ENCODE measurements around the gene TMEM256.
"Not testable (repeated sequence)": the region's sequence is repeated elsewhere in the genome, so short reads cannot be mapped to it uniquely, and the experiment has no call there.

Gene TMEM256

GRCh38 chr17:7382901-7383300, 21.0 kb downstream of the TMEM256 start:
- no peak for DNase-seq (ENCODE audit: extremely low read depth, low read depth)

GRCh38 chr17:7380855-7381683, 22.8 kb downstream of the TMEM256 start, which contains the start of gene TNK1:
TNK1 (plus strand) TSS chr17:7381089; CDS start chr17:7382927, 1,838 bp downstream.
- TF ChIP-seq, protein P1, sequence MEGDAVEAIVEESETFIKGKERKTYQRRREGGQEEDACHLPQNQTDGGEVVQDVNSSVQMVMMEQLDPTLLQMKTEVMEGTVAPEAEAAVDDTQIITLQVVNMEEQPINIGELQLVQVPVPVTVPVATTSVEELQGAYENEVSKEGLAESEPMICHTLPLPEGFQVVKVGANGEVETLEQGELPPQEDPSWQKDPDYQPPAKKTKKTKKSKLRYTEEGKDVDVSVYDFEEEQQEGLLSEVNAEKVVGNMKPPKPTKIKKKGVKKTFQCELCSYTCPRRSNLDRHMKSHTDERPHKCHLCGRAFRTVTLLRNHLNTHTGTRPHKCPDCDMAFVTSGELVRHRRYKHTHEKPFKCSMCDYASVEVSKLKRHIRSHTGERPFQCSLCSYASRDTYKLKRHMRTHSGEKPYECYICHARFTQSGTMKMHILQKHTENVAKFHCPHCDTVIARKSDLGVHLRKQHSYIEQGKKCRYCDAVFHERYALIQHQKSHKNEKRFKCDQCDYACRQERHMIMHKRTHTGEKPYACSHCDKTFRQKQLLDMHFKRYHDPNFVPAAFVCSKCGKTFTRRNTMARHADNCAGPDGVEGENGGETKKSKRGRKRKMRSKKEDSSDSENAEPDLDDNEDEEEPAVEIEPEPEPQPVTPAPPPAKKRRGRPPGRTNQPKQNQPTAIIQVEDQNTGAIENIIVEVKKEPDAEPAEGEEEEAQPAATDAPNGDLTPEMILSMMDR (IDR thresholded peaks at IDR 0.05; ENCODE audit: low read depth, low read length) = no peak
- no peak for DNase-seq (ENCODE audit: extremely low read depth, low read depth)

More at GRCh38 chr17:7382901-7383300, 21.0 kb downstream of the TMEM256 start:
- TF ChIP-seq, protein P1 (IDR thresholded peaks at IDR 0.05; ENCODE audit: low read depth, low read length) = no peak

GRCh38 chr17:7380321-7380720, 23.6 kb downstream of the TMEM256 start:
- TF ChIP-seq, protein P1 (IDR thresholded peaks at IDR 0.05; ENCODE audit: low read depth, low read length) = no peak
- DNase-seq (ENCODE audit: extremely low read depth, low read depth) = peak; percentile 63

DNA sequence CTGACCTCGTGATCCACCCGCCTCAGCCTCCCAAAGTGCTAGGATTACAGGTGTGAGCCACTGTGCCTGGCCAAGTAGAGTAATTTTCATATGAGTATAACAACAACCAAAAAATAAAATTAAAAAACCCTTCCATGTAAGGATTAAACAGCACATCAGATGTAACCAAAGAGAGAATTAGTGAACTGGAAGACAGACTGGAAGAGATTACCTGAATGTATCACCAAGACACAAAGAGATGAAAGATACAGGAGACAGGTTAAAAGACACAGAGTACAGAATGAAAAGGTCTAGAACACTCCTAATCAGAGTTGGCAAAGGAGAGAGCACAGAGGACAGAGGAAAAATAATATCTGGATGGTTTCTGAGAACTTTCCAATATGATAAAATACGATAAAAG, 24.8 kb downstream of the TMEM256 start:
- DNase-seq (ENCODE audit: extremely low read depth, low read depth) = no peak
- TF ChIP-seq, protein P1 (IDR thresholded peaks at IDR 0.05; ENCODE audit: low read depth, low read length) = no peak

GRCh38 chr17:7374353-7374752, 29.5 kb downstream of the TMEM256 start:
- TF ChIP-seq, protein P1 (IDR thresholded peaks at IDR 0.05; ENCODE audit: low read depth, low read length) = no peak
- DNase-seq (ENCODE audit: extremely low read depth, low read depth) = no peak

GRCh38 chr17:7370853-7371252, 33.0 kb downstream of the TMEM256 start:
- TF ChIP-seq, protein P1 (IDR thresholded peaks at IDR 0.05; ENCODE audit: low read depth, low read length) = no peak
- DNase-seq (ENCODE audit: extremely low read depth, low read depth) = no peak

GRCh38 chr17:7369825-7370224, 34.1 kb downstream of the TMEM256 start:
- DNase-seq (ENCODE audit: extremely low read depth, low read depth) = no peak
- TF ChIP-seq, protein P1 (IDR thresholded peaks at IDR 0.05; ENCODE audit: low read depth, low read length) = no peak

GRCh38 chr17:7368599-7368994, 35.3 kb downstream of the TMEM256 start:
- DNase-seq (ENCODE audit: extremely low read depth, low read depth) = not testable (repeated sequence)

Measured in AG09319 (cell line).